Measurements from ENCODE around the gene LRP1B.

DNA sequence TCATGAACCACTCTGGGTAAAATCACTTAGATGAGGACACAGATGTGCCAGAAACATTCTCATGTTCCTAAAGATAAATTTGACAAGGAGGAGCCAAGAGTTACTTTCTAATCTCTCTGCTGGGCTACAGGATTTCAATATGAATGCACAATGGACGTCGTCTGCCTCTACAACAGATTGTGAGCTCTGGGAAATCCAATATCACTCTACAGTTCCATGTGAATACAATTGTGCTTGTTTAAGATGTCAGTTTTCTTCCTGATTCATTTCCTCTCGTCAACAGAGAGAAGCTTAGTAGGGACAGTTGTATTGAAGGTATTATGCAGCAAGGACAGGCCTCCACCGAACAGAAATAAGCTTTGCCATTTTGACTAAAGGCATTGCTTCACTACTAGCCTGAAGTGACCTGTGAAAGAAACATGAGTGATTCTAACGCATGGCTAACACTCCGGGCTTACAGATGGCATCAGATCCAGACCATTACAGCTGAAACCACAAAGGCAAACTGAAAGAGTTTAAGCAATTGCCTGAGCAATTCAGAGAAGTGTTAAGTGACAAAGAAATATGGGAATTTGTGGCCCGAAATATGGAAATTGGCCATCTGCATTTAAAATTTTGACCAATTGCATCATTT, 1591.5 kb downstream of the LRP1B start:
- TF ChIP-seq, protein P1, sequence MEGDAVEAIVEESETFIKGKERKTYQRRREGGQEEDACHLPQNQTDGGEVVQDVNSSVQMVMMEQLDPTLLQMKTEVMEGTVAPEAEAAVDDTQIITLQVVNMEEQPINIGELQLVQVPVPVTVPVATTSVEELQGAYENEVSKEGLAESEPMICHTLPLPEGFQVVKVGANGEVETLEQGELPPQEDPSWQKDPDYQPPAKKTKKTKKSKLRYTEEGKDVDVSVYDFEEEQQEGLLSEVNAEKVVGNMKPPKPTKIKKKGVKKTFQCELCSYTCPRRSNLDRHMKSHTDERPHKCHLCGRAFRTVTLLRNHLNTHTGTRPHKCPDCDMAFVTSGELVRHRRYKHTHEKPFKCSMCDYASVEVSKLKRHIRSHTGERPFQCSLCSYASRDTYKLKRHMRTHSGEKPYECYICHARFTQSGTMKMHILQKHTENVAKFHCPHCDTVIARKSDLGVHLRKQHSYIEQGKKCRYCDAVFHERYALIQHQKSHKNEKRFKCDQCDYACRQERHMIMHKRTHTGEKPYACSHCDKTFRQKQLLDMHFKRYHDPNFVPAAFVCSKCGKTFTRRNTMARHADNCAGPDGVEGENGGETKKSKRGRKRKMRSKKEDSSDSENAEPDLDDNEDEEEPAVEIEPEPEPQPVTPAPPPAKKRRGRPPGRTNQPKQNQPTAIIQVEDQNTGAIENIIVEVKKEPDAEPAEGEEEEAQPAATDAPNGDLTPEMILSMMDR (IDR thresholded peaks at IDR 0.05) = no peak
- no peak for TF ChIP-seq POLR2AphosphoS5 (IDR thresholded peaks at IDR 0.05)
- TF ChIP-seq POLR2A (IDR thresholded peaks at IDR 0.05; ENCODE audit: low read depth) = no peak

Data from esophagus muscularis mucosa (tissue), 3 donors.